LNCaP clone FGC (cell line): ENCODE data around the gene SKP1.
"Not testable (repeated sequence)": the region's sequence is repeated elsewhere in the genome, so short reads cannot be mapped to it uniquely, and the experiment has no call there.

Experiments
- DNase-seq: peaks from one replicate; pipeline ENCODE4 v3.0.0-alpha.2; 2011; ENCODE audit warnings: low read depth
- H3K4me3 ChIP-seq: 2 replicates; pipeline ENCODE4 v1.5.1; 2011; ENCODE audit warnings: mild to moderate bottlenecking, low read depth, low read length, control low read depth
- CTCF ChIP-seq: IDR thresholded peaks from 2 replicates; pipeline ENCODE4 v1.5.1; 2012; ENCODE audit warnings: mild to moderate bottlenecking; ENCODE audit not compliant: control insufficient read depth, insufficient read depth; ENCODE audit errors: extremely low read depth

Gene SKP1

GRCh38 chr5:134174841-134175839 is 1.6 kb downstream of the SKP1 start:
- no peak for TF ChIP-seq CTCF
- peak overlapping the region; percentile 90 for H3K4me3 ChIP-seq
- no peak for DNase-seq

DNA sequence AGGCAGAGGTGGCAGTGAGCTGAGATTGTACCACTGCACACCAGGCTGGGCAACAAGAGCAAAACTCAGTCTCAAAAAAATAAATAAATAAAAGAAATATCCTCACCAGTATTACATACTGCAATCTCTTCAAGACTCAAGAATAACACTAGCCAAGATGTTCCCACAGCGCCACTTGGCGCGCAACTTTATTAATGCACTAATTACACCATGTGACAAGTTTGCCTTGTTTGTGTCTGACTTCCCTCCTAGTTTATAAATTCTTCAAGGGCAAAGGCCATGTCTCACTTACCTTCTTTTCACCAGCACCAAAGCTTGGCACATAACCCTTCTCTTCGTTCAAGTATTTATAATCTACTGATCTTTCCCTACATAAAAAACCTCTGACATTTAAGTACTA is 4.8 kb downstream of the SKP1 start:
- peak; percentile 49 for DNase-seq
- peak; percentile 36 for TF ChIP-seq CTCF
- H3K4me3 ChIP-seq, result no peak overlapping the region

- TF ChIP-seq CTCF, result no peak
- DNase-seq, result no peak
- no peak overlapping the region for H3K4me3 ChIP-seq
Measured at GRCh38 chr5:134162592-134162991, 14.2 kb downstream of the SKP1 start.

- H3K4me3 ChIP-seq, result no peak overlapping the region
- DNase-seq, result no peak
- TF ChIP-seq CTCF, result no peak
Measured at GRCh38 chr5:134161513-134162395, 15.0 kb downstream of the SKP1 start.

- DNase-seq, result no peak
- no peak for TF ChIP-seq CTCF
- no peak overlapping the region for H3K4me3 ChIP-seq
Measured at GRCh38 chr5:134153657-134154056, 23.1 kb downstream of the SKP1 start.

GRCh38 chr5:134153241-134153640 is 23.5 kb downstream of the SKP1 start:
- no peak for DNase-seq
- no peak for TF ChIP-seq CTCF

DNA sequence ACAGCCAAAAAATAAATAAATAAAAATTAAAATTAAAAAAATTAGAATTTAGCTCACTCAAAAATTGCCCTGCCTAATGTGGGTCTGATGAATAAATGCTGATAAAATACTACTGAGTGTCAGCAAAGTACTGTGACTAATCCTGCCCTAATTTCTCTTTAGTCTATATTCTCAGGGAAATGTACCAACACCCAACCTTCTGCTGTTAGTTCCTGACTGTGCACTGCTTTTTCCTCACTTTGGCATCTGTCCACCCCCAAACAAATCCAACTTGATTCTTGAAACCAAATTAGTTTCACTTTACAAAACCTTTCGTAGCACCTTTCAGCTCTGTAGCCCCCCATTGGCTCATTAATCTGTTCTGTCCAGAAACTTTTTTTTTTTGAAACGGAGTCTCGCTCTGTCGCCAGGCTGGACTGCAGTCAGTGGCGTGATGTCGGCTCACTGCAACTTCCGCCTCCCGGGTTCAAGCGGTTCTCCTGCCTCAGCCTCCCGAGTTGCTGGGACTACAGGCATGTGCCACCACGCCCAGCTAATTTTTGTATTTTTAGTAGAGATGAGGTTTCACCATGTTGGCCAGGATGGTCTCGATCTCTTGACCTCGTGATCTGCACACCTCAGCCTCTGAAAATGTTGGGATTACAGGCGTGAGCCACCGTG is 24.4 kb downstream of the SKP1 start:
- H3K4me3 ChIP-seq, DNase-seq: not testable (repeated sequence)

More at GRCh38 chr5:134153241-134153640, 23.5 kb downstream of the SKP1 start:
- H3K4me3 ChIP-seq, result no peak overlapping the region
